HG03354 (cell line): ENCODE results near the gene ZNF540.
"Not testable (repeated sequence)": the region's sequence is repeated elsewhere in the genome, so short reads cannot be mapped to it uniquely, and the experiment has no call there.

Experiments
- ATAC-seq: cut with Tn5 transposase; IDR thresholded peaks from one replicate; pipeline ENCODE4 v1.9.1; 2021; ENCODE audit warnings: mild to moderate bottlenecking; ENCODE audit not compliant: unreplicated experiment, poor library complexity, severe bottlenecking

ZNF540 gene

DNA sequence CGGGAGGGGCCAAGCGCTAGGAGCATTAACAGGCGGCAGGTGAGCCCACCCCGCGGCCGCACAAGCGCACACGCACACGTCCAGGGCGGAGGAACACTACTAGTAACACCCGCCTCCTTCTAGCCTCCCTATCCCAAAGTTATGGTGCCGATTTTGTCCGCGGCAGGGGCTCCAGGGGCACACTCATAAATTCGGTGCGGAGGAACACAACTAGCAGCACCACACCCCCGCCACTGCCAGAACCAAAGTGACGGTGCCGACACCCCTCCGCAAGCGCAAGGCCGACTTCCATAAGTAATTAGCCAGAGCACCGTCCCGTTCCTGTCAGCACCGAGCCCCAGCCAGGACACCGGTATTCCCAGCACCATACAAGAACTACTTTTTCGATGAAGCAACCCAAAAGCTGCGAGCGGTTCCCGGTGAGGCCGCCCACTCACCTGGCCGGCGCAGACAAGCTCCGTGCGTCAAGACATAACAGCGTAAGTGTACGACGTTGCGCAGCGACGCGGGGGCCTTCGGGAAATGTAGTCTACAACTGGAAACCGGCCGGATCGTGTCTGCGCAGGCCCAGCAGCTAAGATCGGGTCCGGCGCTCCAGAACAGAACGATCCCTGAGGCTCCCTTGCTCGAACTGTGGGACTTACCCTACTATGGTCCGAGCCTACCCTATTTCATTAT lies at the start of gene ZNF540, which contains the start of gene ZNF571:
ZNF540 (plus strand) TSS at position 573 of the 678 bp plus-strand sequence. CDS start 3,572 bp downstream, outside the sequence.
ZNF571 (minus strand) TSS at position 489 of the 678 bp plus-strand sequence. CDS start 8,116 bp downstream, outside the sequence.
- peak; percentile 98 for ATAC-seq

- no peak for ATAC-seq
These were observed 43.3 kb upstream of the ZNF540 start for GRCh38 chr19:37551129-37551993.

DNA sequence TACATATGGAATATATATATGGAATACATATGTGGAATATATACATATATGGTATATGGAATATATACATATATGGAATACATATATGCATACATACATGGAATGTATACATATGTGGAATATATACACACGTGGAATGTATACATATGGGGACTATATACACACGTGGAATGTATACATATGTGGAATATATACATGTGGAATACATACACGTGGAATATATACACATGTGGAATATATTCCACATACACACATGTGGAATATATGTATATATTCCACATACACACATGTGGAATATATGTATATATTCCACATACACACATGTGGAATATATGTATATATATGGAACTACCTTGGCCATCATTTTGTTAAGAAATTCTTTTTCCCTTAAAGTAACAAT lies 31.2 kb upstream of the ZNF540 start:
- ATAC-seq, result no peak

GRCh38 chr19:37564624-37565369 lies 29.9 kb upstream of the ZNF540 start:
- no peak for ATAC-seq

- no peak for ATAC-seq
These were observed 29.4 kb upstream of the ZNF540 start for GRCh38 chr19:37565370-37565669.

DNA sequence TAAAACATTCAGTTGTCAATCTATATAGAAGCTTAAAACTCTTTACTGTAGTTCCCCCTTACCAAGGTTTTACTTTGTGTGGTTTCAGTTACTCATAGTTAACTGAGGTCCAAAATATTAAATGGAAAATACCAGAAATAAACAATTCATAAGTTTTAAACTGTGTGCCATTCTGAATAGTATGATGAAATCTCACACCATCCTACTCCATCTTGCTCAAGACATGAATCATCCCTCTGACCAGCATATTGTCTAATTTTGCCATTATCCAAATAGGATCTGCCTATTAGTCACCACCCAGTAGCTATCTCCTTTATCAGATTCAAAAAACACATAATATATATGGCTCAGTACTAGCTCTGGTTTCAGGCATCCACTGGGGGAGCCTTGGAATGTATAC lies 22.5 kb upstream of the ZNF540 start:
- no peak for ATAC-seq

GRCh38 chr19:37583340-37583739 lies 11.3 kb upstream of the ZNF540 start:
- ATAC-seq, result no peak

- ATAC-seq, result no peak
These were observed 726 bp upstream of the ZNF540 start for GRCh38 chr19:37593996-37594303.

- ATAC-seq, result peak; percentile 36
These were observed 306 bp downstream of the ZNF540 start for GRCh38 chr19:37594982-37595382.

DNA sequence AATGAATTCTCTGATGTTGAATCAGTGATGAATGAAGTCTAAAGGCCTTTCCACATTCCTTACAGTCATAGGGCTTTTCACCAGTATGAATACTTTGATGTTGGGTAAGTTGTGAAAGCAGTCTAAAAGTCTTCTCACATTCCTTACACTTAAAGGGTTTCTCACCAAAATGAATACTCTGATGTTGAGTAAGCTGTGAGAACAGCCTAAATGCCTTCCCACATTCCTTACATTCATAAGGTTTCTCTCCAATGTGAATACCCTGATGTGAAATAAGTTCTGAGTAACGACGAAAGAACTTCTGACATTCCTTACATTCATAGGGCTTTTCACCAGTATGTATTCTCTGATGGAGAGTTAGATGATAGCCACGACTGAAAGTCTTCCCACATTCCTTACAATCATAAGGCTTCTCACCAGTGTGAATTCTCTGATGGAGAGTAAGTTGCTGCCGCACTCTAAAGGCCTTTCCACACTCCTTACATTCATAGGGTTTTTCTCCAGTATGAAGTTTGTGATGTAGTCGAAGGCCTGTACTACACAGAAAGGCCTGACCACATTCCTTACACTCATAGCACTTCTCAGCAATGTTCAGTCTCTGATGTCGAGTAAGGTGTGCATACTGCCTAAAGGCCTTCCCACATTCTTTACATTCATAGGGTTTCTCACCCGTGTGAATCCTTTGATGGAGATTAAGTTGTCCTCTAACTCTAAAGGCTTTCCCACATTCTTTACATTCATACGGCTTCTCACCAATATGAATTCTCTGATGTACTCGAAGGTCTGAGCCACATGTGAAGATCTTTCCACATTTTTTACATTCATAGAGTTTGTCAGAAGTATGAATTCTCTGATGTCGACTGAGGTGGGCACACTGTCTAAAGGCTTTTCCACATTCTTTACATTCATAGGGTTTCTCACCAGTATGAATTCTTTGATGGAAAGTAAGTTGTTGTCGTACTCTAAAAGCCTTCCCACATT lies 40.7 kb downstream of the ZNF540 start:
- ATAC-seq, result no peak

- no peak for ATAC-seq
These were observed 59.4 kb downstream of the ZNF540 start for GRCh38 chr19:37654118-37654517.

- peak; percentile 56 for ATAC-seq
These were observed 60.1 kb downstream of the ZNF540 start for GRCh38 chr19:37654629-37655300.

GRCh38 chr19:37655301-37655688 lies 60.6 kb downstream of the ZNF540 start, which contains the start of gene ZFP30:
TSS of gene ZFP30 (minus strand) at chr19:37655465. CDS start at chr19:37647822, 7,643 bp downstream.
- ATAC-seq, result peak; percentile 54

GRCh38 chr19:37655689-37656371 lies 61.2 kb downstream of the ZNF540 start:
- ATAC-seq, result peak; percentile 66

GRCh38 chr19:37657157-37657556 lies 62.5 kb downstream of the ZNF540 start:
- not testable (repeated sequence) for ATAC-seq
